Stimulated activated CD4-positive, alpha-beta T cell treated with anti-CD3 and anti-CD28 coated beads, Interleukin-1b, Interleukin-23, amount 100 ng/mL, for 4 hours (primary cell): Measurements from ENCODE around the gene SLC26A8.
A peak's percentile ranks its signal among the peaks of the same experiment; 100 is the strongest.
"Not testable (repeated sequence)": the region's sequence is repeated elsewhere in the genome, so short reads cannot be mapped to it uniquely, and the experiment has no call there.

Experiments used
- DNase-seq, 2 donors: peaks; one replicate each; pipeline ENCODE4 v3.0.0-alpha.2; 2020; ENCODE audit warnings: low read depth in 2 of 2

Gene SLC26A8

GRCh38 chr6:36050305-36050704 is 25.9 kb upstream of the SLC26A8 start:
- DNase-seq: no peak

- DNase-seq: no peak
These were observed 25.1 kb upstream of the SLC26A8 start for GRCh38 chr6:36049582-36049981.

GRCh38 chr6:36042618-36043260 is 18.3 kb upstream of the SLC26A8 start:
- DNase-seq: no peak

- DNase-seq: no peak
These were observed 16.5 kb upstream of the SLC26A8 start for GRCh38 chr6:36040958-36041357.

GRCh38 chr6:36039112-36039511 is 14.7 kb upstream of the SLC26A8 start:
- DNase-seq: no peak

- DNase-seq: no peak
These were observed 13.9 kb upstream of the SLC26A8 start for GRCh38 chr6:36038120-36038876.

GRCh38 chr6:36035225-36035624 is 10.8 kb upstream of the SLC26A8 start:
- no peak for DNase-seq

GRCh38 chr6:36034441-36034840 is 10.0 kb upstream of the SLC26A8 start:
- DNase-seq: no peak

- peak; percentile 16 to 20 for DNase-seq
These were observed 9.5 kb upstream of the SLC26A8 start for GRCh38 chr6:36033935-36034334.

GRCh38 chr6:36033144-36033543 is 8.7 kb upstream of the SLC26A8 start:
- not testable (repeated sequence) for DNase-seq

- DNase-seq: no peak
These were observed 7.8 kb upstream of the SLC26A8 start for GRCh38 chr6:36032261-36032660.

- no peak for DNase-seq
These were observed 5.0 kb upstream of the SLC26A8 start for GRCh38 chr6:36029464-36029863.

GRCh38 chr6:36028877-36029324 is 4.5 kb upstream of the SLC26A8 start:
- DNase-seq: peak; percentile 61 to 68

GRCh38 chr6:36028088-36028876 is 3.8 kb upstream of the SLC26A8 start:
- peak; percentile 16 to 25 for DNase-seq

GRCh38 chr6:36027501-36028087 is 3.2 kb upstream of the SLC26A8 start, which contains the start of gene MAPK14:
Gene MAPK14, plus strand, starts transcription at chr6:36027808. Its CDS starts 350 bp downstream, at chr6:36028158.
- peak; percentile 96 for DNase-seq

GRCh38 chr6:36025932-36026327 is 1.5 kb upstream of the SLC26A8 start:
- DNase-seq: no peak

- no peak for DNase-seq
These were observed 955 bp upstream of the SLC26A8 start for GRCh38 chr6:36025260-36025931.

GRCh38 chr6:36020154-36020553 is 4.3 kb downstream of the SLC26A8 start:
- no peak for DNase-seq

- no peak for DNase-seq
These were observed 5.3 kb downstream of the SLC26A8 start for GRCh38 chr6:36019167-36019566.

GRCh38 chr6:36018339-36018738 is 6.1 kb downstream of the SLC26A8 start:
- DNase-seq: no peak

- no peak for DNase-seq
These were observed 8.8 kb downstream of the SLC26A8 start for GRCh38 chr6:36015666-36016065.
